ENCODE measurements around the gene LIPK.

DNA sequence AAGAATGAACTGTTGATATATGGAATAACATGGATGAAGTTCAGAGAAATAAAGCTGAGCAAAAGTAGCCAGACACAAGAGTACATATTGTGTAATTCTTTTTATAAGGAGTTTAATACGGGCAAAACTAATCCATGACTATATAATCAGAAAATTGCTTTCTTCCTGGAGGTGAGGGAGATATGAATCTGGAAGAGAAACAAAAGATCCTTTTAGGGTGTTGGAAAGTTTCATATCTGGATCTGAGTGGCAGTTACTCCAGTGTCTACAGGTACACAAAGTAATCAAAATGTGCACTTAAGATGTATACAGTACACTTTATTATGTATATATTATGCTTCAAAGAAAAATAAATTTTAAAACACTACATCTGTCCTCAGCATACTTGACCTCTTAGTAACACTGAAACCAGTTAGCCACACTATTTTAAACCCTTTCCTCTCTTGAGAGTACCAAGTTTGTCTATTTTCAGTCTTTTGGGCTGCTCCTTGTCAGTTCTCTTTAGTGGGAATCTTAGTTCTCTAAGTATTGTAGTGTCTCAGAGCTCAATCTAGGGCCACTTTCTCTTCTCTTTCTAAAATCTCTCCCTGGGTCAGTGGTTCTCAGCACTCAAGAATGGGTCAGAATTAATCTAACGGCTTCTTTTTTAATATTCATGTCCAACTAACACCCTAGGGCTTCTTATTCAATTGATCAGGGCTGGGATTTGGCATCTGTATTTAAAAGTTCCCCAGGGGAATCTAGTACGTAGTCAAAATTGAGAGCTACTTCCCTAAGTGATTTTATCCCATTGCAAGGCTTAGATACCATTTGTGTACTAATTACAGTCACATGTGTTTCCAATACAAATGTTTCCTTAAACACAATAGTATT, 46.1 kb upstream of the LIPK start:
- TF ChIP-seq, protein P1, sequence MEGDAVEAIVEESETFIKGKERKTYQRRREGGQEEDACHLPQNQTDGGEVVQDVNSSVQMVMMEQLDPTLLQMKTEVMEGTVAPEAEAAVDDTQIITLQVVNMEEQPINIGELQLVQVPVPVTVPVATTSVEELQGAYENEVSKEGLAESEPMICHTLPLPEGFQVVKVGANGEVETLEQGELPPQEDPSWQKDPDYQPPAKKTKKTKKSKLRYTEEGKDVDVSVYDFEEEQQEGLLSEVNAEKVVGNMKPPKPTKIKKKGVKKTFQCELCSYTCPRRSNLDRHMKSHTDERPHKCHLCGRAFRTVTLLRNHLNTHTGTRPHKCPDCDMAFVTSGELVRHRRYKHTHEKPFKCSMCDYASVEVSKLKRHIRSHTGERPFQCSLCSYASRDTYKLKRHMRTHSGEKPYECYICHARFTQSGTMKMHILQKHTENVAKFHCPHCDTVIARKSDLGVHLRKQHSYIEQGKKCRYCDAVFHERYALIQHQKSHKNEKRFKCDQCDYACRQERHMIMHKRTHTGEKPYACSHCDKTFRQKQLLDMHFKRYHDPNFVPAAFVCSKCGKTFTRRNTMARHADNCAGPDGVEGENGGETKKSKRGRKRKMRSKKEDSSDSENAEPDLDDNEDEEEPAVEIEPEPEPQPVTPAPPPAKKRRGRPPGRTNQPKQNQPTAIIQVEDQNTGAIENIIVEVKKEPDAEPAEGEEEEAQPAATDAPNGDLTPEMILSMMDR (IDR thresholded peaks at IDR 0.05), result no peak
- no peak for TF ChIP-seq POLR2A (IDR thresholded peaks at IDR 0.05; ENCODE audit: low read depth)
- TF ChIP-seq EP300 (IDR thresholded peaks at IDR 0.05), result no peak
